ENCODE data around the gene WDFY4.

The WDFY4 gene

DNA sequence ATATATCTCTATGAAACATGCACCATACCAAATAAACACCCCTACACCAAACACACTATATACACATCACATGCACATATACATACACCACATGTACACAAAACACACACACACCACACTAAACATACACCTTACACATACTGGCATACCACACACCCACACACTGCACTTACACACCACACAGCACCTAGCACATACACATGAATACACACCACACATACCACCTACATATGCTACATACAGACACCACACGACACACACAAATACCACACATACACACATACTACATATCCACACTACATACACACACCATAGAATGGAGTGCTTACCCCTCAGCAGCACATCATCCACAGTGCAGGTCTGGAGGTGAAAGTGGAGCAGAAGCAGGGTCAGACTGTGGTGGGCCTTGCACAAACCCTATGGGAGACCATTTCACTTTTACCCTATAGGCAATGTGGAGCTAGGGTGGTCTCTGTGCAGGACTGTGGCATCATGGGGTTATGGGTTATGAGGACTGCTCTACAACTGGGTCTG lies 64.6 kb downstream of the WDFY4 start:
- DNase-seq = no peak

DNA sequence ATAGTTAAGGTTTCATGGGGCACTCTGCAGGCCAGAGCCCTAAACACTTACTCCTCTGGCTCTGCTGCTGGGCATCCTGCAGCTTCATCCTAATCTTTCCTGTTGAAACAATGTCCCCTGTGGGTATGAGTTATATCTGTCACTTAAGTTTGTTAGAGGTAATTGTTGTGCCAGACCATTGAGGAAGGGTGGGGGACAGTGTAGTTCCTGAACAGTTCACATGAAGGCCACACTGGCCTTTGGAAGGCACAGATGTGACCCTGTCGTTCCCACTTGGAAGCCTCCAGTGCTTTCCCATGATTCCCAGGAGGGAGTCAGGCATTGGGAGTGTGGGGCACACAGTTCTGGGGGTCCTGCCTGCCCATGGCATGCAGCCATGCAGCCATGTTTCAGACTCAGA lies 65.3 kb downstream of the WDFY4 start:
- no peak for DNase-seq

DNA sequence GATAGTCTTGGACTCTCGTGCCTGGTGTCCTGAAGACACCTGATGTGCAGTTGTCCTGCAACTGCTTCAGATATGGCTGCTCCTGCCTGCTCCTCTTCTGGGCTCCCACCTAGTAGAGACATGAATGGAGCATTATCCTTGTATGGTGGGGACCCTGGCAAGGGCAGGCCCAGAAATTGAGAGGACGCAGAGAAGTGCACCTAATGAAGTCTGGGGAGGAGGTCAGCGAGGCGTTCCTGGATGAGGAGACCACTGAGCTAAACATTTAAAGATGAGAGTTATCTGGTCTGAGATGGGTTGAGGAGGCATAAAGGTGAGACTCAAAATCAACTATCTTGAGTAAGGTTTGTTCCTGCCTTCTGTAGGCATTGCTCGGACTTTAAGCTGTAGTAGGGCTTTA lies 66.3 kb downstream of the WDFY4 start:
- DNase-seq = no peak

DNA sequence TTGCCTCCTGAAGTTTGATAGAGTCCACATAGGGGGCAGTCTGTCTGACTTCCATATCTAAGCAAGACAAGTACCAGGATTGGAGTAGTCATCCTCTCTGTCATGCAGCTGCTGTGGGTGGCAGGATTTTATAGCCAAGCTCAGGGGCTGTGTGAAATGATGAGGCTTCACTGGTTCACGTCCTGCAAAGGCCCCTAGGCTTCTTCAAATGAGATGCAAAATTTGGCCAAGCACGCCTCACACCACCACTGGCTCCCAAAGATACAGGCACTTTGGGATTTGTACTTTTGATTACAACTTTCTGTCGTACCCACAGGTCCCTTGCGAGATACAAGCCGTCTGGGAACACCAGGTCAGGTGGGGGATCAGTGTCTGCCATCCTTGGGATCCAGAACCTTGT lies 67.1 kb downstream of the WDFY4 start:
- DNase-seq = no peak

DNA sequence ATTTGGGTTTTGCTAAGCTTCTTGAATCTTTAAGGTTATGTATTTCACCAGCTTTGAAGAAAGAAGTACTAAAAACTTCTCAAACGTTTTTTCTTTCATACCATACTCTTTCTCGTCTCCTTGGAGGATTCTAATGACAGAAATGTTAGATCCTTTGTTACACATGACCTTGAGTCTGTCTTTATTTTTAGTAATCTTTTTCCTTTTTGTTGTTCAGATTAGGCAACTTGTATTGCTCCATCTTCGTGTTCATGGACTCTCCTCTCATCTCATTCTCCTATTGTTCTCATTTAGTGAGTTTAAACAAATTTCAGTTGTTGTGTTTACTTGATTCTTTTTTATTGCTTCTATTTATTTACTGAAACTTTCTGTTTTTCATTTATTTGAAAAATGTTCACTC lies 73.7 kb downstream of the WDFY4 start:
- DNase-seq = no peak

DNA sequence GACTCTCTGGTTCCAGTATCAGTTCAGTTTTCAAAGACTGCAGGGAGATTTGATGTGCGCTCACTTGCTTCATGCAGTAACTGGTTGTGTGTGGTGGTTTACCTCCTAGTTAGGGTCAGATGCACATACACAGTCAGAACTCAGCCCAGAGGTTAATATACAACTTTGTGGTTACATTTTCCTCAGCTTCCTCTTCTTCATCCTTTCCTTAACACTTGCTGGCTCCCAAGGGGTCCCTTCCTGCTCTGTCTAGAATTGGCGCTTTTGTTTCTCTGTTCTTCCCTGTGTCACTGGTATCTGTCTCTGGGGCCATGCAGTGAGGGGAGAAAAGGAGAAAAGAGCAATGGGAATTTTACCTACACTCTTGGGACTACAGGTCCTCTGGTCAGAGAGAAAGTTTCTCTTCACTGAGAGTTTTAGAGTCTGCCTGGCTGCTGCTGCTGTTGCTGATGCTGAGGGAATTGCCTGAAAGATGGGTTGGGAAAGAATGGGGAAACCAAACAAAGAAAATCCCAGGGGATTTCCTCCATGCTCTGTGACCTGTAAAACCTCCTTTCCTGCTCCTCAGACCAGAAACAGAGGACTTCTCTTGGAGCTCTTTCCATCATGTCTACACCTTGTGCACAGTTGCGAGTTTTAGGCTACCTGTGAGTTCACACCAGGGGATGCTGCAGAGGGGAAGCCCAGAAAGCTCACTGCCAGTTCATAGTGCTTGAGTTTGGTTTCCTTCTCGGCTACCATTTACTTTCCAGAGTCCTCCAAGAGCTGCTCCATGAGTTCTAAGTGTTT lies 74.6 kb downstream of the WDFY4 start:
- no peak for DNase-seq

DNA sequence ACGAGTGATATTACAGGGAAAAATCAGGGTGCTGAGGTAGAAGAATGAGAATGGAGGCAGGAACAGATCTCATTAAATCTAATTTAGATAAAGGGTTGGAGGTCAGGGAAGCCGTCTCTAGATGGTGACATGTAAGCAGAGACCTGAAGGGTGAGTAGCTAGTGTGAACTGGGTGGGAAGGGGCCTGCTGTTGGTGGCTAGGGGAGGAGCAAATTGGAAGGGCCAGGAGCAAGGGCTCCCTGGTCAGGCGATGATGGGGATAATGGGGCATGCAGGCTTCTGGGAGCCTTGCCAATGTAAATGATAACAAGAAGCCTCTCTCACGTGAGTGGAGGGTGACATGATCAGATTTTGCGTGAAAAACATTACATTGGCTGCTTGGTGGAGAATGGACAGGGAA lies 76.3 kb downstream of the WDFY4 start:
- no peak for DNase-seq

DNA sequence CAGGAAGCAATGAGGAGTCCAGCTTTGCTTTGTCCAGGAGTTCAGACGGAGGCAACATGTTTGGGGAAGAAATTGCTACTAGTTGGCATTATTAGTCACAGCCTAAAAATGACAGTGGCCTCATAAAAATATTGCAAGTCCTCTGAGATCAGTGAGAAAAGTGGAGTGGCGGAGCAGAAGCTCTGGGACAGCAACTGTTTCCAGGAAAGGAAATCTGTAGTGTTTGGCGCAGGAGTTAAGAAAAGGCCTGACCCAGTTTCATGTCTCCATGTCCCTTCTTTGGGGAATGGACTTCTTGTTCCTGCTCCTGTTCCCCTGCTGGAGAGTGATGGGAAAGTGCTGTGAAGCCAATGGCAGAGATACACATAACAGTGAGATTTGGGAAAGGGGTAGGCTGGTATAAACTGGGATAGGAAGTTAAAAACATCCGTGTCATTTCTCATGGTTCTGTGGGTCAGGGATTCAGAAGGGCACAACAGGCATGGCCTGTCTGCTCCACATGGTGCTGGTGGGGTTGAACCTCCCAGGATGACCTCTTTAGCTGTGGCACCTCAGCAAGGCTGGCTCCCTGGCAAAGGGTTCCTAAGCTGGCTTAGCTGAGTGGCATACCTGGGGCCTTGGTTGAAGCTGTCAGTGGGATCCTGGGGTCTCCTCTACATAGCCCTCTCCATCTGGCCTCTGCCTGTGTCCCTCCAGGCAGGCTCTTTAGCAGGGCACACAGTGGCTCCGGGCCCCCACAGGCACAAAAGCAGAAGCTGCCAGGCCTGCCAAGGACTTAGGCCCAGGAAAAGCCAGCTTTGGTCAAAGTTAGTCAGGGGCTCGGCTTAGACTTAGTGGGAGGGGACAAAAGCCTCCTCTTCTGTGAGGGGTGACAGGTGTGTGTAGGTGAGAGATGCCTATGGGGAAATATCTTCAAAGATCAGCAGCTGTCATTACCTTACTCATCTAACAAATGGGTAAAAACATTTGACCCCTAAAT lies 77.7 kb downstream of the WDFY4 start:
- DNase-seq = no peak

DNA sequence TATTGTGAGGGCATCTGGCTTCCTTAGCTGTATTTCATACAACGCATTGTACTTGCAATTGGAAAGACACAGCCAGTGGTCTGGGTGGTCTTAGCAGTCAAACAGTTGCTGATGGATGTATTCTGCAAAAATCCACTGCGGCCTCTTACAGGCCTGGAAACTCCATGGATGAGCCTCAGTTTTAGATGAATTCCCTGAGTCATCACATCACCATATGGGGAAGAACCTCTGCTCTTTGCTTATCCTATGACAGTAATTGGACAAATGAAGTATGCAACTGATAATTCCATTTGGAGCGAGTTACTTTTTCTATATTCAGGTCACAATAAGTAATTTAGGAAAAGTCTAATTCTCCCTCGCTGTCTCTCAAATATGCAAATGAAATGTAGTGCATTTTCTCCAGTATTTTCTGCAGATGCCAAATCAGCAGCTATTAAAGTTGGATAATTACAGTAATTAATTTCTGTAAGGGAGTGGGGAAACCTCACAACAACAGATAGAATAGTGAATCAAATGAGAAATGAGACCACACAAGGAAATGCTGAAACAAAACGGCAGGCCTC lies 78.8 kb downstream of the WDFY4 start:
- no peak for DNase-seq

DNA sequence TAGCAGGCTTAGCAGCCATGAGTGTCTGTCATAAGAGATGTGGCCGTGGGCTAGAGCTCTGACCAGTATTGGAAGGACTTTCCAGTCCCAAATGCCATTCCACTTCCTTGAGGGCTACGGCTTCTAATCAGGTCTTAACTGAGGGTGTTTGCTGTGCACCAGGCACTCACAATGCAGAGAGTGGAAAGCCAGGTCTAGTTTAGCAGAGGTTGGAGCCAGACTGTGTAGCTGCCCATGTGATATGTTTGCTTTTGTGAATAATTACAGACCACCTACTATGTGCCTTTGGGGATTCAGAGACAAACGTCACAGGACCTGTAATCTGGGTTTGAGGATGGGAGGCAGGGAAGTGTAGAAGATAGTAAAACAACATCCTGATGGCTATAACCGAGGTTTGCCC lies 79.8 kb downstream of the WDFY4 start:
- no peak for DNase-seq

DNA sequence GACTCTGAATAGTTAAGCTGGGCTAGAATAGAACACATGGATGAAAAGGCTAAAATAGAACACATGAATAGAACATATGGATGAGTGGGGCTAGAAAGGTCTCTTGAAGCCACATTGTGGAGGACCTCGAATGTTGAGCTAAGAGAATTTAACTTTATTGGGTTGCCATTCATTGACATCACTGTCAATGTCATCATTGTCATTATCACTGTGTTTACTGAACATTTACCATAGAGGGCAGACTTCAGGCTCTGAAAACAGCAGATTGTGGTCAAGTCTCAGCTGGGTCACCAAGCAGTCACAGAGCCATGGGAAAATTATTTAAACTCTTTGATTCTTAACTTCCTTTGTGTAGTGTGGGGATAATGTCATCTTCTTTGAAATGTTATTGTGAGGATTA lies 80.4 kb downstream of the WDFY4 start:
- no peak for DNase-seq

DNA sequence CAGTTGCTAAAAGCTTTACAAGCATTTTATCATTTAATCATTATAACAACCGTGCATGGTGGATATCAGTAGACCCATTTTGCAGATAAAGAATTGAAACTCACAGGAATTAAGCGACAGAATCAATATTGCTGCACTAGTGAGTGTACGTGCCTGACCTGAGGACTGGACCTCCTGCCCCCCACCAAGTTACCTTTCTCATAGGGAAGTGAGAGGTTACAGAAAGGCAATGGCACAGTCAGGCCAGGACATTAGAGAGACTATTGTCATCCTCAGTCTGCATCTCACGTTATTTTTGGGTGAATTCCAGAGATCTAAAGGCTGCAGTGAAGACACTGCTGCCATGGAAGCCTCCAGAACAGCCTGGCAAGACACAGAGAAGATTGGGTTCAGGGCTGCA lies 80.9 kb downstream of the WDFY4 start:
- DNase-seq = no peak

DNA sequence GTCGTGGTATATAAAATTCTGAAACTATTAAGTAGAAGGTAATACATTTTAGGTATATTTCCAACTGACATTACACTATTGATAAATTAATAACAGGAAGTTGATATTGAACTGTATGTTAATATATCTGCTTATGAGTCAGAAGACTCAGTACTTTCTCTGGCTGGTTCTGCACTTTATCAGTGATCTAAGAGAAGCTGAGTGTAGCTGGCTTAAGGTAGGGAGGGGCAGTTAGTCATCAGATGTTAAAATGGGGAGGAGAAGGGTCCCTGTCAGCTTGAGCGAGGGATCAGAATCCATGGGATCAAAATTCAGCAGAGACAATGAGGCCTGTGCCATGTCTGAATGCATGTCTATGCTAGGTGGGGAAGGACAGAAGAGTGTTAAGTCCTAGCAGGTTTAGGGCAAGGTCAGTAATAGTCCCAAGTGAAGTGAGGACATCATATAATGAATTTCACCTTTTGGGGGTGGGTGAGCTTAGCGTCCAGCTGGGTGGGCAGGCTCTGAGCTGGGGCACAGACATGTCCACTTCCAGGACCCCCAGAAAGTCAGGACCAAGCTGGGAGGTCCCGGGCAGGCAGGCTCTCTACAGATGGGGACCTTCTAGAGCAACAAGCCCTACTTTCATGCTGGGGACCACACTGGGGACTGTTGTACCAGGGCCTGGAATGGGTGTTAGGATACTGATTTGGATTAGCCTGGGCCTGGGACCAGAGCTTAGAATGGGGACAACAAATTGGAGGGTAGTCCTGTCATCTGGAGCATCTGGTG lies 82.9 kb downstream of the WDFY4 start:
- DNase-seq = no peak

DNA sequence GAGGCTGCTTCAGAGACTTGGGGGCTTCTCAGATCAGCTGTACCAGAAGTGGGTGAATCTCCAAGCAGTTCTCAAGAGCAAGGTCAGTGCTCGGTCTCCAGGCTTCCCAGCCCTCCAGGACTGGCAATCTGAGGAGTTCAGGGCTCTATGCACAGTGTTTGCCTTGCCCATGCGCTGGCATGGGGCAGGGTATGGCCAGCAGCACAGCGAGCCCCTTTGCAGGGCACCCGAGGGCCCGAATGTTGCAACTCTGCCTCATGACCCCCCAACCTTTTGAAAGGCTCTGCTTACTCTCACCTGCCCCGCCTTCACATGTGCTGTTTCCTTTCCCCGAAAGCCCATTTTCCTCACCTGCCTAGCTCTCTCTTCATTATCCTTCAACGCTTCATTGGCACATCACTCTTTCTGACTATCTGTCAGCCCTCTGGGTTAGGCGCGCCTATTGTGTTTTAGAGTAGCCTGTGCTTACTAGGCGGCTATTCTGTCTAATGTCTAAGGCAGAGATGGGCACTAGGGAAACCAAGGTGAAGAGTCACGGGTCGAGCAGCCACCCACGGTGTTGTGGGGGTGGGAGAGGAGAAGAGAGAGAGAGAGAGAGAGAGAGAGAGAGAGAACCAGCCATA lies 83.6 kb downstream of the WDFY4 start:
- no peak for DNase-seq

DNA sequence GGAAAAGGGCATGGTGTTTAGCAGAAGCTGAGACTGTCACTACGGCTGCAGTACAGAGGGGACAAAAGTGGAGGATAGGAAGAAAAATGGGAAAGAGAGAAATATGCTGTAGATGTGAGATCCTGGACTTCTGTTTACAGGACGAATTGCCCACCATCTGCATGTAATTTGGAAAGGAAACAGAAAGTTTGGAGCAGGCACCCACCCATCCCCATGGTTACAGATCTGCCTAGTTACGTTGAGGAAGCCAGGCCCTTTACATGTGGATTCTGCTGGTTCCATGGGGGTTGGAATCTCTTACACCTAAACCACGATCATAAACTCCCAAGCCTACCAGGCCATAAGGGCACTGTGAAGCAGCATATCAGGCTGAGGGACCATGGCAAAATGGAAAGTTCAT lies 84.3 kb downstream of the WDFY4 start:
- DNase-seq = no peak

DNA sequence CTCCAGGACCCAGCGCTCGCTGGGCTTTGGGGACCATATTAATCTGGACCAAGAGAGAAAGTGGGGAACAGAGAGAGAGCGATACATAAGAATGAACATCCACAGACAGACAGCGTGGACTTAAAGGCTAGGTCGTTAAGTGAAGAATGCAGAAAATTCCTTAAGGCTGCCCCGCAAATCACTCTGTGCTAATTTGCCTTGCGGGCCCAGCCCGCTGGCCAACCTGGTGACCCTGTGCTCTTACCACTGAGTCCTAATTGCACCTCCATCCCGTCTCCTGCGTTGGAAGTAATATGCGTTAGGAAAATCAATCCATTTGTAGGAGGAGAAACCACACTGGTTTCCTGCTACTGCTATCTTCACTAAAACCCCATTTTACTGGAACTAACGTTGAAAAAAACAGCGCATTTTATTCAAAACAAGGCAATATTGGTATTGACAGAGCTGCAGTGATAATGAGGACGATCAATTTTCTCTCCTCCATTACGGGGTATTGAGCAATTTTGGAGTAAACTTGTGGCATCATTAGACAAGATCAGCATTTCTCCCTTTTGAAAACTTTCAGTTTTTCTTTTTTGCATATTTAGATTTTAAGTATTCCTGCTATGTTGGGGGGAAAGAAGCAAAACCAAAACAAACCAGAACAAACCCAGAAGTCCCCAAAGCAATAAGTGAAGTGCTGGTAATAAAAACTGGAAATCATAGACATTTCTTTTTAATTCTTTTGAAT lies 85.2 kb downstream of the WDFY4 start:
- no peak for DNase-seq

DNA sequence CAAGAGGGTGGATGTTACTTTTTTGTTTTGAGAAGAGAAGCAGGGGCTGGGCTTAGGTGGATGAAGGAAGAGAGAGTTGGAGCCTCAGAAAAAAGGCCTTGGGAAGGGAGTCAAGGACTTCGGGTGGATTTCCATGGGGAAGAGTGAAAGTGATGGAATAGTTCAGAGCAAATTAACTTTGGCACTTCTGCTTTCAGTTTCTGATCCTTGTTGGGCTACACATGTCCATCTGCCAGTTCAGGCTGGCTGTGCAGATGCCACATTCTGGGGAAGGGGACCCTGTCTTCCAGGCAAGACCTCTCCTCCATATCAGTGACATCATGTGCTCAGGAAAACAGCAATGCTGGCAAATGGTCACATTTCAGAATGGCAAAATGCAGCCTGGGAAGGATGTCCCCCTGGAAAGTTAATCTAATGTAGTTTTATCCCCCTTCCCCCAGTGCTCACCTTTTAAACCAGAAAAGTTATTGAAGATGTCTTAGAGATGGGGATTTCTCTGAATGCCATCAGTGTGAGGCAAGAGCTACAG lies 86.0 kb downstream of the WDFY4 start:
- DNase-seq = no peak

DNA sequence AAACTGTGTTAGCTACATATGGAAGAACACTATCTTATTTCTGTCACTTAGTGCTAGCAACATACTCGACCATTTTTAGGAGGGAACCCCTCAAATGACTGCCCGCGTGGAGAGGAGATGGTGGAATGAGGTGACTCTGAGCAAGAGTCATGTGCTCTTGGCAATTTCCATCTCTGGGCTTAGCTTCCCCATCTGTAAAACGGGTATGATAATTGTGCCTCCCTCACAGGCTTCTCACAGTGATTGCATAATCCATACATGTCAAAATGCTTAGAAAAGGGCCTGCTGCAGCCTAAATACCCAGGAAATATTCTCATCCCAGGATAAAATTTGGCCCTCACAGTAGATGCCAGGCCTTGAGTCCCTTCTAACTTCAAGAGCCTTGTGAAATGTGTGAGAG lies 86.6 kb downstream of the WDFY4 start:
- DNase-seq = no peak

DNA sequence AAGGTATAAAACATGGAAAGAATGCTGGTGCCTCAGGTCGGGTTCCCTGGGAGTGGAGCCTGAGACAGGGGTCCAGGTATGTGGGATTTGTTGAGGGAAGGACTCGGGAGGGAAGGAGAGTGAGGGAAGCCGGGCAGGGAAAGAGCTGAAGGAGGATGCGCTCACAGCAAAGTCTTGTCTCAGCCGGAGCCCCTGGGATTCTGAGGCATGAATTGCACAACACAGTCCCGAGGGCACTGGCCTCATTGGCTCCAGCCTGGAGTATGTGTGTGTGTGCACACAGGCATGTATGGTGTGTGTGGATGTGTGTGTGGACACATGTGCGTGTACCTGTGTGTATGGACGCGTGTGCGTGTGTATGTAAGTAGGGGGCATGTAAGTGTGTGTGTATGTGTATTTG lies 87.4 kb downstream of the WDFY4 start:
- no peak for DNase-seq

DNA sequence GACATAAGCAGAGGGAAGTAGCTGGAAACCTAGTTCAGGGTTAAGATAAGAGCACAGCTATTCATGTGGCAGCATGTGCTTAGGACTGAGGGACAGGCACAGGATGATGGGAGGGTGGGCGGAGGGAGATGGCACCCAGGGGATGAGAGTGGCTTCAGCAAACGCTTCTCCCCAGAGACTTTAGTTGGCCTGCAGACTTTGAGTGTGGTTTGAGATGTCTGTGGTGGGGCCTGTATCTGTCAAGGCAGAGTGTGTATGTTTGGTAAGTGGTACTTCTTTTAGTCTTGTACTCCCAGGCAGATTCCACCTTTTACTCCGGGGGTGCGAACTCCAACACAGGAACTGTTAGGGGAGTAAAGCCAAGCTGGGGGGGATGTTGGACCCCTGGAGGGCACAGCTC lies 88.9 kb downstream of the WDFY4 start:
- no peak for DNase-seq
